Left colon (tissue), 2 donors: ENCODE results near the gene OGFR. TPM values are rescaled to one million over a fixed set of nuclear protein-coding genes. Genes with fewer than 3 reads are reported as not detected.
A peak's percentile ranks its signal among the peaks of the same experiment; 100 is the strongest.
"Not testable (repeated sequence)": the region's sequence is repeated elsewhere in the genome, so short reads cannot be mapped to it uniquely, and the experiment has no call there.

ENCODE experiments used
- ATAC-seq: fragments of 200-7000 bp; cut with Tn5 transposase; one replicate; pipeline ENCODE4 v1.9.1; 2020; ENCODE audit warnings: mild to moderate bottlenecking, moderate library complexity
- DNase-seq, 2 donors: peaks; one replicate each; pipeline ENCODE4 v3.0.0-alpha.2; 2020
- intact Hi-C, 2 donors: fragments of 100-400 bp; cut with DNase I in 1 of 2; cut with micrococcal nuclease in 1 of 2; formaldehyde crosslinking; loops; one replicate each; pipeline versions ENCODE4 v1.11.2 to v1.14.0; 2022; cut with DNase I, micrococcal nuclease
- total RNA-seq, 2 donors: library from RNA; stranded (reverse); fragmentation: NEBNext Ultra II Directional; extraction: Animal tissue kit (Norgen Biotek cat#: 25700); gene quantifications; one replicate each; pipeline ENCODE4 v1.2.1, GENCODE V29; 2021
- donor health status: DM: no; HTN: no; CAD: no.
- donor health status: DM: yes; HTN: yes; CAD: no.

OGFR gene
- total RNA-seq, 2 donors from 2014 or later, result 39.5 to 41.0 TPM

DNA sequence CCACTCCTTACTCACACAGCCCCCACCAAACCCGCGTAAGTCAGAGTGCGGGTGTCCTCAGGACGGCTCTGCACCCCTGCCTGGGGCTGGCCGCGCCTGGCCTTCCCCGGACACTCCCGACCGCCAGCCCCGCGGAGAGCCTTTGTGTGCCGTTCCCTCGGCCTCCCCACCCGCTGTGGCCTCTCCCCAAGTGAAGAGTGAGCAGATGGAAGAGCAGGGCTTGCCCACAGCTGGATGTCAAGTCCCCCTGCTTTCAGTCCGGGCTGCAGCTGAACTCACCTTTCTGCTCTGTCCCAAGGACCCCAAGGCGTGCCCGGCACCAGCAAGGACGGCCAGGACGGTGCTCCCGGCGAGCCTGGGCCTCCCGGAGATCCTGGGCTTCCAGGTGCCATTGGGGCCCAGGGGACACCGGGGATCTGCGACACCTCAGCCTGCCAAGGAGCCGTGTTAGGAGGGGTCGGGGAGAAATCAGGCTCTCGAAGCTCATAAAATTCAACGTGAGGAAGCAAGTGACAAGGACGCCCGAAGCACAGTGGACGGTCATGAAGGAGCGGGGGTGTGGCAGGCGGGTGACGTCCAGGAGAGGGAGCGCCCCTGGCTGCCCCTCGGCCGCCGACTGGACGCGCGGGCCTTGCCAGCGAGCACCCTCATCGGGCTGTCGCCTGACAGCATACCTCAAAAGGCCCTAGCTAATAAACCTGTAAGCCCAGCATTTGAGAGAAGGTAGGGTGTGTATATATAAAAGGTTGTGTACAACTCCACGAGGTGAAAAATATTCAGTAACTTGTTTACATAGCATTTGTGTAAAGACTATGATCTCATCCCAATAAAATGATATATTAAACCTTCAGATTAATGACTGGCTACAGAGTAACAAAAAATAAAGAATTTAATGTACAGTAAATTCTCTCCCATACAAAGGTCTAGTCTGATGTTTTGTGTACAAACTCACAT, 35.9 kb downstream of the OGFR start:
- peak; percentile 38 for ATAC-seq
- peak; percentile 52 to 55 for DNase-seq
- intact Hi-C loops, result no loop called here

DNA sequence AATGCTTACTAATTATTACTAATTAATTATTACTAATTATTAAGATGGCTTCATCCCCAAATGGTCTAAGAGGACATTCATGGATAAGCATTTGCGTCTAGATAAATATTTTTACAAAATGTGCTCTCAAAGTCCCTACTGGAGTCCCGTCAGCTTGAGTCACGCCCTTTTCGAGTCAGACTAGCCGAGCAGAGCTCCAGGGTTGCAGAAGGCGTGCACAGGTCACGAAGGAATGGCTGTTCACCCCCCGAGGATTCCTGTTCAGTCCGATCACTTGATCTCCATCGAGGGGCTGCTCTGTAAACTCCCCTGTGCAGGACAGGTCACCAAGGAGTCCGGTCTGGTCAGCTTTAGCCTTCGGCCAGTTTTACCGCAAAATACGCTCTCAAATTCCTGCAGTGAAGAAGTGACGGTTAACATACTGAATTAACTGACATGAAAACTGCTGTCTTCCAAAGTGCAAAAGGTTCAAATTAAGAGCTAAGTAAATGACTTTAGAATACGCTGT, 37.1 kb downstream of the OGFR start:
- intact Hi-C loops, result no loop called here
- ATAC-seq (no peak), DNase-seq (no peak)

DNA sequence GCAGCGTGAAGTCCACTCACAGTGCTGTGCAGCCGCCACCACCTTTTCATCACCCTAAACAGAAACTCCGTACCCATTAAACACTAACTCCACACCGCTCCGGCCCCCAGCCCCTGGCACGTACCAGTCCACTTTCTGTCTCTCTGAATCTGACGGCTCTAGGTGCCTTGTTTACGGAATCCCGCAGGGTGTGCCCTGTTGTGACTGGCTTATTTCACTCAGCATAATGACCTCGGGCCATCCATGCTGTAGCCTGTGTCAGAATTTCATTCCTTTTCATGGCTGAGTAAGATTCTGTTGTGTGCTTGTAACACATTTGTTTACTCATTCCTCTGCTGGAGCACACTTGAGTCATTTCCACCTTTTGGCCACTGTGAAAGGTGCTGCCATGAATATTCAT, 39.0 kb downstream of the OGFR start:
- intact Hi-C loops, result no loop called here
- ATAC-seq (no peak), DNase-seq (no peak)

DNA sequence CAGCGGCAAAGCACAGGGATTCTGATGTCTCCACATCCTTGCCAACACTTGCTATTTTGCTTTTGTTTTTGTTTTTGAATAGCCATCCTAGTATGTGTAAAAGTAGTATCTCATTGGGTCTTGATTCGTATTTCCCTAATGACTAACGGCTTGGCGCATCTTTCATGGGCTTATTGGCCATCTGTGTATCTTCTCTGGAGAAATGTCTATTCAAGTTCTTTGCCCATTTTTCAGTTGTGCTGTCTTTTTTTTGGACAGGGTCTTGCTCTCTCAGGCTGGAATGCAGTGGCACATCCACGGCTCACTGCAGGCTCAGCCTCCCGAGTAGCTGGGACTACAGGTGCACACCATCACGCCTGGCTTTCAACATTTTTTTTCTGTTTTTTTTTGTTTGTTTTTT, 39.5 kb downstream of the OGFR start:
- DNase-seq (no peak), ATAC-seq (no peak)
- intact Hi-C loops, result no loop called here

DNA sequence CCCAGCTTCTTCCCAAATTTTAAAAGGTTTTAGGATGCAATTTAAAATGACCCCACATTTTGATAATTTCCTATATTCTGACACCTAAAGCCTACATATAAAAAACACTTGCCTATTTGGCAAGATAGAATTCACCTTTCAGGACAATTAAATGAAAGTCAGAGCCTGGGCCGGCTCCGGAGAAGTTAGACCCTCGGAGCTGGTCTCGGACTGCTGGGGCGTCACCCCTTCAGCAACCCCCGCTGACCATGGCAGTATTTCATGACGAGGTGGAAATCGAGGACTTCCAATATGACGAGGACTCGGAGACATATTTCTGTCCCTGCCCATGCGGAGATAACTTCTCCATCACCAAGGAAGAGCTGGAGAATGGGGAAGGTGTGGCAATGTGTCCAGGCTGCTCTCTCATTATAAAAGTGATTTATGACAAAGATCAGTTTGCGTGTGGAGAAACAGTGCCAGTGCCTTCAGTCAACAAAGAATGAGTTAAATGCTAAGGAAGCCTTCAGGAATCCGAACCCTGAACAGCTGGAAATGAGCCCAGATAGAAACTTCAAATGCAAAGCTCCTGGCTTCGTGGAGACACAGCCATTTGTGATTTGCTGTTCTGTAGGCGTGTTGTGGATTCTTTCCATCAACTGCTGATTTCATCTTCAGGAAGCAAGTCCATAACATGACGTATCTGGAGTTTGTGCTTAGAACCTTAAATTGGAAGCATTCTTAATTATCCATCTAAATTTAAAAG, 41.0 kb downstream of the OGFR start:
- peak; percentile 43 for ATAC-seq
- no peak for DNase-seq
- intact Hi-C loops, result no loop called here

DNA sequence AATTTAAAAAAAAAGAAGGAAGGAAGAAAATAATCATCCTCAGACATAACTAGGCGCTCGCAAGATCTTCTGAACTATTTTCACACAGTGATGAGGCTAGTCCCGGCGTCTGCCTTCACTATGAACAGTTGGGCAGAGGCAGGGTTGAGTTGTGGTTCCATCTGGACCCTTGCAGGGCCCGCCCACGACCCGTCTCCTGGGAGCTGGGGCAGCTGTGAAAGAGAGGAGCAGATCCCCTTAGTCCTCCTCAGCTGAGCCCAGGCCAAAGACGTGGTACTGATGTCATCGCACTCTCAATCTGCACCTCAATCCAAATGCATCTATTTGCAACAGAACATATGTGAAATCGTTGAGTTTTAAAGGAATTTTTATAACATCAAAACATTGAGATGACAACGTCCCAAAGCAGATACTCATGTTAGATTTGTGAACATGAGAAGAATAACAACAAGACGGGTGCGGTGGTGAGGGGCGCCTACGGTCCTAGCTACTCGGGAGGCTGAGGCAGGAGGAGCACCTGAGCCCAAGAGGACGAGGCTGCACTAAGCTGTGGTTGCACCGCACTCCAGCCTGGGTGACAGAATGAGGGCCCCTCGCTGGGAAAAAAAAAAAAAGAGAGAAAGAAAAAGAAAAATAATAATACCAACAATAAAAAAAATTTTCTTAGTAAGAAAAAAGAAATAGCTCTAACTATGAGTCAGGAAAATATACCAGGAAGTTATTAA, 41.7 kb downstream of the OGFR start:
- DNase-seq (no peak), ATAC-seq (no peak)

DNA sequence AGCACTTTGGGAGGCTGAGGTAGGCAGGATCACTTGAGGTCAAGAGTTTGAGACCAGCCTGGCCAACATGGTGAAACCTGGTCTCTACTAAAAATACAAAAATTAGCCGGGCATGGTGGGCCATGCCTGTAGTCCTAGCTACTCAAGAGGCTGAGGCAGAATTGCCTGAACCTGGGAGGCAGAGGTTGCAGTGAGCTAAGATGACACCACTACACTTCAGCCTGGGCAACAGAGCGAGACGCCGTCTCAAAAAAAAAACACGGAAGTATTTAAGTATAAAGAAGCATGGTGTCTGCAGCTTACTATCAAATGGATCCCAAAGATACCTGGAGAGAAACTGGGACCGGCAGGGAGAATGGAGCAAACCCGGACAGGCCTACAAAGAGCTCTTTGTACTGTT, 44.3 kb downstream of the OGFR start:
- intact Hi-C loops, DNase-seq, ATAC-seq: not testable (repeated sequence)

More for the DNA sequence above, 41.7 kb downstream of the OGFR start:
- intact Hi-C loops, result no loop called here

DNA sequence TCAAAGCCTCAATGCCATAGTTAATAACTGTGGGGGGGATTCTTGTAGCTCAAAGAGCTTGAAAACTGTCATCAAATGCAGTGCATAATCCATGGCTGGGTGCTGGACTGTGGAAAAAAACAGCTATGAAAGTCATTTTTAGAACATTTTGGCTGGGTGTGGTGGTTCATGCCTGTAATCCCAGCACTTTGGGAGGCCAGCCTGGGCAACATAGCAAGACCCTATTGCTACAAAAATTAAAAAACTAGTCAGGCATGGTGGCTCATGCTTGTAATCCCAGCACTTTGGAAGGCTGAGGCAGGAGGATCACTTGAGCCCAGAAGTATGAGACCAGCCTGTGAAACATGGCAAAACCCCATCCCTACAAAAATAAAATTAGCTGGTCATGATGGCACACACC, 44.8 kb downstream of the OGFR start:
- DNase-seq (no peak), ATAC-seq (no peak)
- intact Hi-C loops, result no loop called here

DNA sequence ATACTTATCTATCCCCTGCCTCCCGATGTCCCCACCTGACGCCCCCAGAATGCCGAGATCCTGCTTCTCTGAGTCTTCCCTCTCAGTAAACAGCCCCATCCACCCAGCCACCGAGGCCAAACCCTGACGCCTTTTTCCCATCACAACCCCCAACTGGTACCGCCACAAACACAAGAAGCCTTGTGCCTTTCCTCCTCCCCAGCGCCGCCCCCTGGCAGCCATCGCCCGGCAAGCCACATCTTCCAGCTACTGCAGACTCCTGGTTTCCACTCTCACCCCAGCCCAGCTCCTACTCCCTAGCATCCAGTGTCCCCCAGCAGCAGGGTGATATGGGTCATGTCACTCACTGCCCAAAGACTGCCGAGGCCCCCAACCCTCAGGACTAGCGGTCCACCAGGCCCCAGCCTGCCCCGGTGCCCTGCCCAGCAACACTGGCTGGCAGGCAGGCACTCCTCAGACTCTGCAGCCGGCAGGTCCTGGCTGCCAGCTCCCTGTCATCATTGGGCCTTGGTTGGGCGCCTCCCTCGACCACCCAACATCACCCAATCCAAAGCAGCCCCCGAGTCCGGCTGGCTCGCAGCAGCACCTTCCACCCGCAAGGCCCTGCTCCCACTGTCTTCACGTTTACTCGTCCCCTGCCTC, 45.8 kb downstream of the OGFR start:
- DNase-seq (no peak), ATAC-seq (no peak)
- intact Hi-C loops, result no loop called here

DNA sequence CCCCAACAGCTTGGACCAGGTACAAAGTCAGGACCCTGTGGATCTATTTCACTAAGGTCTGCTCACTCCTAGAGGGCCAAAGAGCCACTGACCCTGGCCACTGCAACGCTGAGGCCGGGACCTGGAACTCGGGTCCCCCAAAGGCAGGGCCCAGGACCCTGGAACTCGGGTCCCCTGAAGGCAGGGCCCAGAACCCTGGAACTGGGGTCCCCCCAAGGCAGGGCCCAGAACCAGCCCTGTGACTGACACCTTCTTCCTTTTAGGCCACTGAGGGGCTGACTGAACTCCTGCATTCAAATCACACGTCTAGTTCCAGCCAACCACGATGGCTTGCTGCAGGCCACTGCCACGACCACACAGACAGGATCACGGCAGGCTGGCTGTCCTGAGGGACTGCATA, 47.6 kb downstream of the OGFR start:
- ATAC-seq (no peak), DNase-seq (no peak)
- intact Hi-C loops, result no loop called here

DNA sequence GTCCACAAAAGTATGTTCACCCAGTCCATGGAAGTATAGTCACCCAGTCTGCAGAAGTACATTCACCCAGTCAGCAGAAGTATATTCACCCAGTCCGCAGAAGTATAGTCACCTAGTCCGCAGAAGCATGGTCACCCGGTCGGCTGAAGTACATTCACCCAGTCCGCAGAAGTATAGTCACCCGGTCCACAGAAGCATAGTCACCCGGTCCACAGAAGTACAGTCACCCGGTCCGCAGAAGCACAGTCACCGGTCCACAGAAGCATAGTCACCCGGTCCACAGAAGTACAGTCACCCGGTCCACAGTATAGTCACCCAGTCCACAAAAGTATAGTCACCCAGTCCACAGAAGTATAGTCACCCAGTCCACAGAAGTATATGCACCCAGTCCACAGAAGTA, 48.2 kb downstream of the OGFR start:
- intact Hi-C loops, result no loop called here
- ATAC-seq (no peak), DNase-seq (no peak)

DNA sequence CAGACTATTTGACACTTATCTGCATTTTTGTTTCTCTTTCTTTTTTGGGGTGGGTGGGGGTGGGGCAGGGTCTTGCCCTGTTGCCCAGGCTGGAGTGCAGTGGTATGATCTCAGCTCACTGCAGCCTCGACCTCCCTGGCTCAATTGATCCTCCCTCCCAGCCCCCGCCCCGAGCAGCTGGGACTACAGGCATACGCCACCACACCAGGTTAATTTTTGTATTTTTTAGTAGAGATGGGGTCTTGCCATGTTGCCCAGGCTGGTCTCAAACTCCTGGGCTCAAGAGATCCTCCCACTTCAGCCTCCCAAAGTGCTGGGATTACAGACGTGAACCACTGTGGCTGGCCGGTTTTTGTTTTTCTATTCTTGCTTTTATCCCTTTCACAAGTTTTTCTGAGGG, 48.7 kb downstream of the OGFR start:
- ATAC-seq, intact Hi-C loops, DNase-seq: not testable (repeated sequence)

DNA sequence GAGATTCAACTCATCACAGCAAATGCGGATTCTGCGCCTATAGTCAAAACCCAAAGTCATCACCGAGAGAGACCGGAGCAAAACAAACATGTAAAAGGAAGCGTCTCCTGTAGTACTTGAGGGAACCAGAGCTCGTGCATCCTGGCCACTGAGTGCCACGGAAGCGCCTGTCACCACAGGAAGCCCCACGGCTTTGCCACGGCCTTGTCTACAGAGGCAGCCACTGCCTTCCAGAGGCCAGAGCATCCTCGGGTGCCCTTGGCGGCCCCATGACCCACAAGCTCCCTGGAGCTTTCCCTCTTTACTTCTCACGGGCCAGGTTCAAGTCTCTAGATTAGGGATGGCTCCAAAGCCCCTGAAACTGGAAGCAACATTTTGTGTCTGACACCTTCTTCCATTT, 49.5 kb downstream of the OGFR start:
- no peak for ATAC-seq
- no peak for DNase-seq
- intact Hi-C loops, result no loop called here

DNA sequence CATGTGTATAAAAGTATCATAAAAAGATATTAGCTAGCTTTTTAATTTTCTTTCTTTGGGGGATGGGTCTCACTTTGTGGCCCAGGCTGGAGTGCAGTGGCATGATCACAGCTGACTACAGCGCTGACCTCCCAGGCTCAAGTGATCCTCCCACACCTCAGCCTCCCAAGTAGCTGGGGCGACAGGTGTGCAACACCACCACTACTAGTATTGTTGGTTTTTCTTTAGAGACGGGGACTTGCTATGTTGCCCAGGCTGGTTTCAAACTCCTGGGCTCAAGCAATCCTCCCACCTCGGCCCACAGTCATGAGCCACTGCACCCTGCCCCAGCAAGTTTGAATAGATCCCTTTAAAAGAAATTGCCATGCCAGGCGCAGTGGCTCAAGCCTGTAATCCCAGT, 50.5 kb downstream of the OGFR start:
- intact Hi-C loops, result no loop called here
- ATAC-seq (no peak), DNase-seq (no peak)

DNA sequence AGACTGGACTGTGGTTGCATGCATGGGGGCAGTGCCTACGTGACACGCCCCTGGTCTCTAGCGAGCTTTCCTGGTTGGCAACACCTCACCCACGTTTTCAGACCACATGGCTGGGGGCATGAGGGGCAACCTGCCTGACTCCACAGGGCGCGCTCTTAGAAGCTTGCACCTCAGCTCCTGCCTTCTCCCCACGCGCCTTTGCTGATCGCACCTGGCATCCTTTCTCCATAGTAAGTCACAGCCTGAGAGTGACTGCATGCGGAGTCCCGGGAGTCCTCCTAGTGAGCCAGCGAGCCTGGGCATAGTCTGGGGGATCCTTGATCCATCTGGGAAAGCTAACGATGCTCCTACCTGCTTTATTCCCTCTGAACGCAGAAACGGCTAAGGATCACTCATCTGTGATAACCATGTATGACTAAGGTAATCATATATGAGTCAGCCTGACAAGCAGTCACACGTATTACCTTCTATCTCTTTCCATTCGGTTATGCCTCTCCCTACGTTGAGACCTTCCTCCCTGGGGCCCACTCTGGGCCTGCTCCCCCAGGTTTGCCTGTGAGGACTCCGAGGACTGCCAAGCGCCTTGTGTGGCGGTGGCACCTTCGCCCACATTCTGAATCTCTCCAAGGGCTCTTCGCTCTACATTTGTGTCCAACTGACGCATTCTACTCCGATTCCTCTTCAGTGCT, 52.4 kb downstream of the OGFR start:
- DNase-seq, result no peak
- intact Hi-C loops, result no loop called here
- no peak for ATAC-seq

DNA sequence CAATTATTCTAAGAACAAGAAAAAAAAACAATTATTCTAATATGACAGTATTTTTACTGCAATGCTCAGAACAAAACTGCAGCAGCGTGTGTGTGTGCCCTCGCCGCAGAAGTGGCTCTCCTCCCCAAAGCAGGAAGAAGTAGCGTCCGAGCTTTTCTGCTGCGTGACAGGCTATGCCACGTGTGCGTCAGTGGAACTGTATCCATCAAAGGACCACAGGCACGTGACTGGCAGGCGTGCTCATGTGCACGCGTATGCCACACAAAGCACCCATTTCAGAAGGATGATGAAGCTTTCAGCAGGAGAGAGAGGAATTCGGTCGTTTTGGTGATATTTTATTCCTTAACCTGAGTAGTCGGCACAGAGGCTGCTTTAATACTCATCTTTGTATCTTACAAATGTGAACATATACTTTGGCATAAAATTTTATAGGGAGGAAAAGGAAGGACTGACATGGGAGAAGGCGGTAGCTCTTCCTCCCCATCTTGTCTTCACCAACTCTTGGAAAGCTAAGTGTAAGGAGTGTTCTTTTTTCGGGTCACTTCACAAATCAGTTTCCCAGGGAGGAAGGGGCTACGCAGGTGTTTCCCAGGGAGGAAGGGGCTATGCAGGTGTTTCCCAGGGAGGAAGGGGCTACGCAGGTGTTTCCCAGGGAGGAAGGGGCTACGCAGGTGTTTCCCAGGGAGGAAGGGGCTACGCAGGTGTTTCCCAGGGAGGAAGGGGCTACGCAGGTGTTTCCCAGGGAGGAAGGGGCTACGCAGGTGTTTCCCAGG, 53.6 kb downstream of the OGFR start:
- intact Hi-C loops, result no loop called here
- no peak for ATAC-seq
- no peak for DNase-seq

DNA sequence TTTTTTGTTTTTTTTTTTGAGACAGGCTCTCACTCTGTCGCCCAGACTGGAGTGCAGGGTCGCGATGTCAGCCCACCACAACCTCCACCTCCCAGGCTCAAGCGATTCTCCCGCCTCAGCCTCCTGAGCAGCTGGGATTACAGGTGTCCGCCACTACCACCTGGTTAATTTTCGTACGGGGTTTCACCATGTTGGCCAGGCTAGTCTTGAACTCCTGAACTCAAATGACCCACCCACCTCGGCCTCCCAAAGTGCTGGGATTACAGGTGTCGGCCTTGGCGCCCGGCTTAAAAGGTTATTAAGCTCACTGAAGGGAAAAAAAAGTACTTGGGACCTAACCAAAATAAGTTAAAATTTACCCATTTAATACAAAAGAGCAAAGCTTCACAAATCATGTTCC, 55.1 kb downstream of the OGFR start:
- DNase-seq (no peak), ATAC-seq (no peak)
- intact Hi-C loops, result no loop called here
